H1 (cell line): ENCODE measurements around the gene ASCC1. TPM values are rescaled to one million over a fixed set of nuclear protein-coding genes. Genes with fewer than 3 reads are reported as not detected.

Source experiments
- CTCF ChIA-PET: fragments of 300-600 bp; sonication (Branson Sonifier 250); formaldehyde crosslinking; loops from one replicate; lab custom pipeline; 2021; ENCODE audit not compliant: partially characterized antibody; lab: Charles Lee
- POLR2A ChIA-PET: fragments of 300-600 bp; sonication (Branson Sonifier 250); formaldehyde crosslinking; loops from one replicate; lab custom pipeline; 2021; ENCODE audit warnings: inconsistent platforms; ENCODE audit not compliant: partially characterized antibody; lab: Charles Lee
- DNase-seq, 2 experiments: peaks; one replicate each; pipeline versions ENCODE4 v3.0.0 to v3.0.0-alpha.2; 2010 to 2022; ENCODE audit warnings: low spot score in 2 of 2, low read depth in 1 of 2, mixed read lengths in 1 of 2
- FAIRE-seq: peaks from 2 replicates; lab custom pipeline; 2011; peaks lifted over from hg19 to GRCh38; lab: Jason Lieb, UNC
- H2AFZ ChIP-seq: 2 replicates; pipeline ENCODE4 v1.8.1; 2012; ENCODE audit warnings: low read length, inconsistent platforms
- H2AK5ac ChIP-seq: 2 replicates; pipeline ENCODE4 v1.6.1; 2013; ENCODE audit warnings: low read depth, low read length
- H2BK120ac ChIP-seq: replicated peaks from 2 replicates; pipeline ENCODE3; 2013; ENCODE audit warnings: low read depth, low read length, inconsistent platforms
- H2BK12ac ChIP-seq: 2 replicates; pipeline ENCODE4 v1.6.1; 2013; ENCODE audit warnings: low read depth, low read length
- H2BK15ac ChIP-seq: 2 replicates; pipeline ENCODE4 v1.6.1; 2013; ENCODE audit warnings: low read length
- H2BK20ac ChIP-seq: 2 replicates; pipeline ENCODE4 v1.6.1; 2013; ENCODE audit warnings: low read length
- H2BK5ac ChIP-seq: 2 replicates; pipeline ENCODE4 v1.6.1; 2013; ENCODE audit warnings: low read depth, low read length
- H3K14ac ChIP-seq: 2 replicates; pipeline ENCODE4 v1.6.1; 2013; ENCODE audit warnings: inconsistent platforms; ENCODE audit not compliant: insufficient read length
- H3K18ac ChIP-seq: 2 replicates; pipeline ENCODE4 v1.6.1; 2013; ENCODE audit warnings: low read length; ENCODE audit errors: extremely low read depth
- H3K23ac ChIP-seq: 2 replicates; pipeline ENCODE4 v1.6.1; 2013; ENCODE audit warnings: inconsistent platforms; ENCODE audit not compliant: insufficient read length
- H3K23me2 ChIP-seq: 2 replicates; pipeline ENCODE4 v1.6.1; 2013; ENCODE audit warnings: low read depth, low read length
- H3K27ac ChIP-seq: 2 replicates; pipeline ENCODE4 v1.6.1; 2011; ENCODE audit warnings: low read depth, low read length, inconsistent platforms
- H3K27me3 ChIP-seq, 4 experiments: replicated peaks in 1 of 4; 1 replicate in 1 of 4; 2 replicates in 3 of 4; pipeline versions ENCODE4 v1.6.1 to v1.8.1; 2011 to 2013; ENCODE audit warnings: low read length in 3 of 4, mild to moderate bottlenecking in 3 of 4, inconsistent platforms in 2 of 4, mixed read lengths in 2 of 4, moderate library complexity in 1 of 4; ENCODE audit not compliant: control insufficient read depth in 3 of 4, insufficient read depth in 3 of 4; ENCODE audit errors: extremely low read depth in 1 of 4
- H3K36me3 ChIP-seq, 4 experiments: 2 replicates each; pipeline versions ENCODE4 v1.6.1 to v1.8.1; 2011 to 2013; ENCODE audit warnings: mild to moderate bottlenecking in 4 of 4, low read length in 3 of 4, moderate library complexity in 2 of 4, control low read depth in 1 of 4, inconsistent platforms in 1 of 4; ENCODE audit not compliant: insufficient read depth in 4 of 4, control insufficient read depth in 2 of 4
- H3K4ac ChIP-seq: replicated peaks from 2 replicates; pipeline ENCODE3; 2013; ENCODE audit warnings: low read length, low read depth, mixed read lengths, inconsistent platforms; ENCODE audit not compliant: insufficient read length
- H3K4me1 ChIP-seq, 4 experiments: replicated peaks in 1 of 4; 1 replicate in 1 of 4; 2 replicates in 3 of 4; pipeline versions ENCODE4 v1.6.1 to v1.8.1; 2011 to 2013; ENCODE audit warnings: low read length in 3 of 4, inconsistent platforms in 2 of 4, mixed read lengths in 1 of 4; ENCODE audit not compliant: insufficient read depth in 4 of 4, control insufficient read depth in 3 of 4
- H3K4me2 ChIP-seq, 2 experiments: 2 replicates each; pipeline versions ENCODE4 v1.6.1 to v1.8.1; 2011 to 2013; ENCODE audit warnings: low read depth in 2 of 2, low read length in 2 of 2, control low read depth in 1 of 2, inconsistent platforms in 1 of 2, mild to moderate bottlenecking in 1 of 2; ENCODE audit not compliant: insufficient read depth in 1 of 2
- H3K4me3 ChIP-seq, 4 experiments: fragments of 200-600, 300-600 bp in 1 of 4; sonication (generic), shearing (Covaris generic), sonication (Bioruptor Twin) in 1 of 4; 2 replicates each; pipeline versions ENCODE4 v1.5.1 to v1.8.1; 2011 to 2016; ENCODE audit warnings: low read length in 4 of 4, low read depth in 3 of 4, control low read depth in 2 of 4, inconsistent platforms in 2 of 4, mild to moderate bottlenecking in 2 of 4, mixed read lengths in 1 of 4, moderate library complexity in 1 of 4; ENCODE audit not compliant: insufficient read depth in 2 of 4; ENCODE audit errors: extremely low read depth in 1 of 4
- H3K56ac ChIP-seq: replicated peaks from 2 replicates; pipeline ENCODE3; 2013; ENCODE audit warnings: low read depth, mild to moderate bottlenecking, mixed read lengths, low read length, inconsistent platforms; ENCODE audit not compliant: insufficient read length
- H3K79me1 ChIP-seq: 2 replicates; pipeline ENCODE4 v1.6.1; 2013; ENCODE audit warnings: low read depth, low read length, control low read depth
- H3K79me2 ChIP-seq, 2 experiments: 2 replicates each; pipeline versions ENCODE4 v1.6.1 to v1.8.1; 2012 to 2013; ENCODE audit warnings: low read length in 2 of 2, mild to moderate bottlenecking in 2 of 2, inconsistent platforms in 1 of 2; ENCODE audit not compliant: insufficient read depth in 2 of 2, control insufficient read depth in 1 of 2
- H3K9ac ChIP-seq, 4 experiments: replicated peaks in 1 of 4; 1 replicate in 1 of 4; 2 replicates in 3 of 4; pipeline versions ENCODE4 v1.6.1 to v1.8.1; 2011 to 2013; ENCODE audit warnings: low read depth in 3 of 4, low read length in 3 of 4, control low read depth in 2 of 4, mild to moderate bottlenecking in 2 of 4, moderate library complexity in 2 of 4, inconsistent platforms in 1 of 4; ENCODE audit errors: extremely low read depth in 1 of 4
- H3K9me3 ChIP-seq, 2 experiments: 2 replicates each; pipeline versions ENCODE4 v1.6.1 to v1.8.1; 2012 to 2013; ENCODE audit warnings: mild to moderate bottlenecking in 2 of 2, moderate library complexity in 2 of 2, control low read depth in 1 of 2, inconsistent platforms in 1 of 2, low read depth in 1 of 2, low read length in 1 of 2, mixed read lengths in 1 of 2; ENCODE audit not compliant: insufficient read depth in 2 of 2
- H4K20me1 ChIP-seq, 2 experiments: replicated peaks in 1 of 2; 2 replicates each; pipeline versions ENCODE3 to v1.8.1; 2011 to 2013; ENCODE audit warnings: inconsistent platforms in 2 of 2, low read length in 2 of 2, mild to moderate bottlenecking in 1 of 2; ENCODE audit not compliant: insufficient read depth in 2 of 2, control insufficient read depth in 1 of 2
- H4K5ac ChIP-seq: 2 replicates; pipeline ENCODE4 v1.6.1; 2013; ENCODE audit warnings: low read length, low read depth, mixed read lengths, inconsistent platforms; ENCODE audit not compliant: insufficient read length
- H4K8ac ChIP-seq: 2 replicates; pipeline ENCODE4 v1.8.0; 2013; ENCODE audit warnings: mild to moderate bottlenecking, moderate library complexity, low read length, inconsistent platforms; ENCODE audit not compliant: insufficient read depth; ENCODE audit errors: extremely low read depth
- H4K91ac ChIP-seq: replicated peaks from 2 replicates; pipeline ENCODE3; 2013; ENCODE audit warnings: low read length, mixed read lengths, inconsistent platforms; ENCODE audit not compliant: insufficient read length
- CREB1 ChIP-seq: IDR thresholded peaks from 2 replicates; pipeline ENCODE4 v1.6.1; 2012; ENCODE audit warnings: inconsistent platforms
- EZH2 ChIP-seq: fragments of 200-600 bp; sonication (generic); IDR thresholded peaks from 2 replicates; pipeline ENCODE4 v1.7.1; 2012; ENCODE audit warnings: low read depth, mild to moderate bottlenecking, moderate library complexity, low read length, inconsistent platforms; ENCODE audit not compliant: severe bottlenecking
- MAFK ChIP-seq: IDR thresholded peaks from 2 replicates; pipeline ENCODE4 v1.6.1; 2012; ENCODE audit warnings: low read depth, mild to moderate bottlenecking, improper control_type of control experiment, low read length
- POLR2A ChIP-seq, 2 experiments: IDR thresholded peaks; 1 replicate in 1 of 2; 2 replicates in 1 of 2; pipeline ENCODE4 v1.6.1; 2011; ENCODE audit warnings: low read depth in 2 of 2, low read length in 2 of 2, mild to moderate bottlenecking in 2 of 2; ENCODE audit errors: control extremely low read depth in 1 of 2
- SIN3A ChIP-seq, 2 experiments: IDR thresholded peaks in 1 of 2; conservative IDR thresholded peaks in 1 of 2; 2 replicates each; pipeline ENCODE4 v1.6.1; 2011 to 2012; ENCODE audit warnings: low read length in 2 of 2, improper control_type of control experiment in 1 of 2, low read depth in 1 of 2, mild to moderate bottlenecking in 1 of 2
- SIRT6 ChIP-seq: IDR thresholded peaks from one replicate; pipeline ENCODE4 v1.7.1; 2012; ENCODE audit warnings: low read length, inconsistent platforms
- YY1 ChIP-seq: IDR thresholded peaks from 2 replicates; pipeline ENCODE4 v1.6.1; 2011; ENCODE audit warnings: low read depth, mild to moderate bottlenecking, low read length
- polyA plus RNA-seq, 7 experiments: library from polyadenylated mRNA; depleted of rRNA in 3 of 7; stranded (reverse) in 5 of 7; unstranded in 2 of 7; fragments of >200 nt in 5 of 7; fragments of 200-250 nt in 2 of 7; gene quantifications; 1 replicate in 5 of 7; 2 replicates in 1 of 7; 4 replicates in 1 of 7; pipeline versions ENCODE4 v1.2.1 to v1.2.3, GENCODE V29; 2011 to 2013; ENCODE audit warnings: missing spikeins in 2 of 7, mixed read lengths in 2 of 7
- total RNA-seq: library from RNA; stranded (reverse); fragmentation: NEBNext Ultra II Directional; extraction: Animal tissue kit (Norgen Biotek cat#: 25700); gene quantifications from 2 replicates; pipeline ENCODE4 v1.2.1, GENCODE V29; 2021
- TF ChIP-seq, protein P1 (sequence below), 3 experiments: IDR thresholded peaks; 1 replicate in 2 of 3; 2 replicates in 1 of 3; pipeline versions ENCODE4 v1.5.1 to v1.6.1; 2011; ENCODE audit warnings: low read length in 3 of 3, mild to moderate bottlenecking in 3 of 3, inconsistent platforms in 2 of 3, low read depth in 1 of 3, moderate library complexity in 1 of 3; ENCODE audit not compliant: insufficient read depth in 1 of 3; ENCODE audit errors: control extremely low read depth in 1 of 3
- TF ChIP-seq, protein P2 (sequence below): IDR thresholded peaks from 2 replicates; pipeline ENCODE4 v1.6.1; 2012; ENCODE audit warnings: inconsistent platforms

The ASCC1 gene
- total and polyA plus RNA-seq, 2 of the 8 experiments (the other 6 are each of a cell fraction or from before 2014, with no cell fraction given) = 25.6 to 35.8 TPM

DNA sequence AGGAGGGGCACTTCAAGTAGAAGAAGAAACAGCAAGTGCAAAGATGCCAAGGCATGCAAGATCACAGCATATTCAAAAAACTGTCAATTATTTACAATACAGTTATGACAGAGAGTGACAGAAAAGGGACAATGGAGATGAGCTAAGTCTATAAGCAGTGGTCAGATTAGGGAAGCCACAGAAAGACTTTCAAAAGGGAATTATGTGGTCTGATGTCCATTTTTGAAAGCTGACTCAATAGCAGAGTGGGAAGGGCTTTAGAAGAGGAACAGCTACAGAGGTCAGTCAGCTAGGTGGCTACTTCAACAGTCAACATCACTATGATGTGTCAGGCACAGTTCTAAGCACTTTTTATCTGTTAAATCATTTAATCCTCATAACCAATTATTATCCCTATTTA lies 82.6 kb downstream of the ASCC1 start:
- Histone ChIP-seq H2BK20ac (no peak overlapping the region), H3K27ac (no peak overlapping the region), H3K27me3 (no peaks in the 10 kb centered on the region), H3K4me3 (no peak overlapping the region), H3K4me1 (no peaks in the 10 kb centered on the region), H2BK5ac (no peak overlapping the region), H3K23me2 (no peaks in the 10 kb centered on the region), H3K56ac (no peak overlapping the region), H3K79me1 (no peaks in the 10 kb centered on the region), H2BK15ac (no peak overlapping the region), H4K8ac (no peak overlapping the region), H4K5ac (no peak overlapping the region), H3K14ac (no peak overlapping the region), H3K36me3 (no peaks in the 10 kb centered on the region), H4K20me1 (no peaks in the 10 kb centered on the region), H3K4ac (no peak overlapping the region), H3K23ac (no peak overlapping the region), H2AFZ (no peak overlapping the region), H2BK12ac (no peak overlapping the region), H3K9me3 (peaks cover 0 to 3% of the 10 kb centered on the region in 2 experiments; a peak in 1 of 4 replicates), H4K91ac (no peak overlapping the region), H3K9ac (no peak overlapping the region), H2AK5ac (no peak overlapping the region), H3K79me2 (no peaks in the 10 kb centered on the region), H3K4me2 (no peak overlapping the region), H2BK120ac (no peak overlapping the region), H3K18ac (no peak overlapping the region)
- no peak for TF ChIP-seq YY1
- no peak for TF ChIP-seq EZH2
- no peak for TF ChIP-seq POLR2A (IDR thresholded peaks at IDR 0.05; ENCODE audit: control extremely low read depth in 1 of 2, low read depth in 2 of 2, low read length in 2 of 2)
- TF ChIP-seq SIRT6 = no peak
- TF ChIP-seq MAFK = no peak
- no peak for TF ChIP-seq SIN3A (conservative IDR thresholded peaks at IDR 0.05 in 1 of 2, IDR thresholded peaks at IDR 0.05 in 1 of 2; ENCODE audit: low read depth in 1 of 2, low read length in 2 of 2)
- TF ChIP-seq, protein P1, sequence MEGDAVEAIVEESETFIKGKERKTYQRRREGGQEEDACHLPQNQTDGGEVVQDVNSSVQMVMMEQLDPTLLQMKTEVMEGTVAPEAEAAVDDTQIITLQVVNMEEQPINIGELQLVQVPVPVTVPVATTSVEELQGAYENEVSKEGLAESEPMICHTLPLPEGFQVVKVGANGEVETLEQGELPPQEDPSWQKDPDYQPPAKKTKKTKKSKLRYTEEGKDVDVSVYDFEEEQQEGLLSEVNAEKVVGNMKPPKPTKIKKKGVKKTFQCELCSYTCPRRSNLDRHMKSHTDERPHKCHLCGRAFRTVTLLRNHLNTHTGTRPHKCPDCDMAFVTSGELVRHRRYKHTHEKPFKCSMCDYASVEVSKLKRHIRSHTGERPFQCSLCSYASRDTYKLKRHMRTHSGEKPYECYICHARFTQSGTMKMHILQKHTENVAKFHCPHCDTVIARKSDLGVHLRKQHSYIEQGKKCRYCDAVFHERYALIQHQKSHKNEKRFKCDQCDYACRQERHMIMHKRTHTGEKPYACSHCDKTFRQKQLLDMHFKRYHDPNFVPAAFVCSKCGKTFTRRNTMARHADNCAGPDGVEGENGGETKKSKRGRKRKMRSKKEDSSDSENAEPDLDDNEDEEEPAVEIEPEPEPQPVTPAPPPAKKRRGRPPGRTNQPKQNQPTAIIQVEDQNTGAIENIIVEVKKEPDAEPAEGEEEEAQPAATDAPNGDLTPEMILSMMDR (IDR thresholded peaks at IDR 0.05; ENCODE audit: control extremely low read depth in 1 of 3, insufficient read depth in 1 of 3, low read depth in 1 of 3, low read length in 3 of 3) = no peak
- no peak for TF ChIP-seq CREB1
- TF ChIP-seq, protein P2, sequence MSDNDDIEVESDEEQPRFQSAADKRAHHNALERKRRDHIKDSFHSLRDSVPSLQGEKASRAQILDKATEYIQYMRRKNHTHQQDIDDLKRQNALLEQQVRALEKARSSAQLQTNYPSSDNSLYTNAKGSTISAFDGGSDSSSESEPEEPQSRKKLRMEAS = no peak
- DNase-seq = no peak
- ChIA-PET POLR2A (interaction anchor here (1.2 kb wide), 2 partner anchors 13 to 187 kb away, joined by 3 read pairs; no protein-coding TSS in a partner anchor), CTCF (interaction anchor here (0.8 to 3.2 kb wide), 6 partner anchors 10 to 194 kb away, joined by 3 to 12 read pairs (median 5); no protein-coding TSS in a partner anchor)
- no peak for FAIRE-seq
